PFSK-1 (cell line): ENCODE results near the gene CACNA1I.

ENCODE experiments used
- FOXP2 ChIP-seq: optimal IDR thresholded peaks from 2 replicates; pipeline ENCODE3; 2011; ENCODE audit warnings: borderline replicate concordance, control low read depth, inconsistent platforms; ENCODE audit not compliant: insufficient read depth; ENCODE audit errors: extremely low read length, extremely low read depth
- POLR2AphosphoS5 ChIP-seq: IDR thresholded peaks from 2 replicates; pipeline ENCODE4 v1.6.1; 2012; ENCODE audit warnings: low read depth, mild to moderate bottlenecking, control low read depth, low read length, moderate library complexity
- SIN3A ChIP-seq: IDR thresholded peaks from 2 replicates; pipeline ENCODE4 v1.6.1; 2012; ENCODE audit warnings: mild to moderate bottlenecking, low read length, moderate library complexity, borderline replicate concordance; ENCODE audit not compliant: insufficient read depth
- TAF1 ChIP-seq: IDR thresholded peaks from 2 replicates; pipeline ENCODE4 v1.6.1; 2012; ENCODE audit warnings: low read length, control low read depth, borderline replicate concordance; ENCODE audit not compliant: insufficient read depth
- TF ChIP-seq, protein P1 (sequence below), 2 experiments: IDR thresholded peaks; 2 replicates each; pipeline versions ENCODE4 v1.6.1 to v1.8.0; 2011 to 2012; ENCODE audit warnings: low read depth in 2 of 2, low read length in 2 of 2, control low read depth in 1 of 2, inconsistent platforms in 1 of 2, mild to moderate bottlenecking in 1 of 2, moderate library complexity in 1 of 2; ENCODE audit not compliant: insufficient read depth in 1 of 2

Gene CACNA1I

DNA sequence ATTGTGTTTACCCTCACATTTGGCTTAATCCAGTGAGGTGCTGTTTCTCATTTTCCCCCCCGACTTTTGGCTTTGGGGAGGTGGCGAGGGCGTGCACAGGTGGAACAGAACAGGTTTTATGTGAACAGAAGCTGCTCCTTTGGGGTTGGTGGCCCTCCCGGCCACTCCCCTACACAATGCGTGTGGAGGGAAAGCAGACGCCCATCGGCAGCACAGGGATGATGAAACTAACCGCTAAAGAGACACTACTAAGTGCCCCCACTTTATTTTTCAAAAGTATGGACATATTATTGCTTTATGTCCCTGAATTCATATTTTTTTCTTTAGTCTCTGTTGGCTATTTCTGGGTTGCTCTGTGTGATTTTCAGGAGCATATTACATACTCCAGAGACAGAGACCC is 162.1 kb downstream of the CACNA1I start:
- TF ChIP-seq SIN3A: no peak

DNA sequence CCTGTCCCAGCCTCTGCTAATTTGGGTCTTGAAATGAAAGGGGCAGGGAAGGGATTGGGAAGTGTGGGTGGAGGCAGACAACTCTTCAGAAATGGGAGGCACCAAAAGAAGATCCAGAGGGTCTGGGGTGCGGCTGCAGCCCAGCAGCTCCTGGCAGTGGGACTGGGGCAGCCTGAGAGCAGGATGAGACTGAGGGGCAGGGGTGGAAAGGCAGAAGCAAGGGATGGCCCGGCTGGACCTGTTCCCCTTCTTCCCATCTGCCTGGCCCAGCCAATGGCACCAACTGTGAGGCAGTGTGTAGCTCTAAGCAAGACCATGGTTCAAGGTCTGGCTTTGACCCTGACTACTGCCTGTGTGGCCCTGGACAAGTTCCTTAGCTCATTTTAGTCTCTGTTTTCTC is 162.6 kb downstream of the CACNA1I start:
- TF ChIP-seq SIN3A (no peak), POLR2AphosphoS5 (no peak), TAF1 (no peak), FOXP2 (no peak)
- TF ChIP-seq, protein P1, sequence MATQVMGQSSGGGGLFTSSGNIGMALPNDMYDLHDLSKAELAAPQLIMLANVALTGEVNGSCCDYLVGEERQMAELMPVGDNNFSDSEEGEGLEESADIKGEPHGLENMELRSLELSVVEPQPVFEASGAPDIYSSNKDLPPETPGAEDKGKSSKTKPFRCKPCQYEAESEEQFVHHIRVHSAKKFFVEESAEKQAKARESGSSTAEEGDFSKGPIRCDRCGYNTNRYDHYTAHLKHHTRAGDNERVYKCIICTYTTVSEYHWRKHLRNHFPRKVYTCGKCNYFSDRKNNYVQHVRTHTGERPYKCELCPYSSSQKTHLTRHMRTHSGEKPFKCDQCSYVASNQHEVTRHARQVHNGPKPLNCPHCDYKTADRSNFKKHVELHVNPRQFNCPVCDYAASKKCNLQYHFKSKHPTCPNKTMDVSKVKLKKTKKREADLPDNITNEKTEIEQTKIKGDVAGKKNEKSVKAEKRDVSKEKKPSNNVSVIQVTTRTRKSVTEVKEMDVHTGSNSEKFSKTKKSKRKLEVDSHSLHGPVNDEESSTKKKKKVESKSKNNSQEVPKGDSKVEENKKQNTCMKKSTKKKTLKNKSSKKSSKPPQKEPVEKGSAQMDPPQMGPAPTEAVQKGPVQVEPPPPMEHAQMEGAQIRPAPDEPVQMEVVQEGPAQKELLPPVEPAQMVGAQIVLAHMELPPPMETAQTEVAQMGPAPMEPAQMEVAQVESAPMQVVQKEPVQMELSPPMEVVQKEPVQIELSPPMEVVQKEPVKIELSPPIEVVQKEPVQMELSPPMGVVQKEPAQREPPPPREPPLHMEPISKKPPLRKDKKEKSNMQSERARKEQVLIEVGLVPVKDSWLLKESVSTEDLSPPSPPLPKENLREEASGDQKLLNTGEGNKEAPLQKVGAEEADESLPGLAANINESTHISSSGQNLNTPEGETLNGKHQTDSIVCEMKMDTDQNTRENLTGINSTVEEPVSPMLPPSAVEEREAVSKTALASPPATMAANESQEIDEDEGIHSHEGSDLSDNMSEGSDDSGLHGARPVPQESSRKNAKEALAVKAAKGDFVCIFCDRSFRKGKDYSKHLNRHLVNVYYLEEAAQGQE (IDR thresholded peaks at IDR 0.05; ENCODE audit: insufficient read depth in 1 of 2, low read depth in 2 of 2, low read length in 2 of 2): no peak

DNA sequence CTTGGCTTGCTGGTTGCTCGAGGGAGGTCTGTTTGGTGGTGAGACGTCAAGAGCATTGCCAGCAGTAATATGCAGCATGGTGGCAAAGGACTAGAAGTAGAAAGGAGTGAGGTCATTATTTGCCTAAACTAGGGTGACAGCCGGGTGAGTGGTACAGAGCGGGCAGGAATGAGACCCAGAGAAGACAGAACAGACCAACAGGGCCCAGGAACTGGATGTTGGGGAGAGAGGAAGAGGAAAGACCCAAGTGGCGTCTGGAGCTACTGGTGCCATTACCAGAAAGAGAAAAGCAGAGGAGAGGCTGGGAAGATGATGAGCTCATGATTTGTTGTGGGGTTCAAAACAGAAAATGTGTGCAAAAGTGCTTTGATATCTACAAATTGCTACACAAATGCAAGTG is 164.3 kb downstream of the CACNA1I start:
- TF ChIP-seq SIN3A (no peak), TAF1 (no peak), FOXP2 (no peak), POLR2AphosphoS5 (no peak)
- TF ChIP-seq, protein P1 (IDR thresholded peaks at IDR 0.05; ENCODE audit: insufficient read depth in 1 of 2, low read depth in 2 of 2, low read length in 2 of 2): no peak

DNA sequence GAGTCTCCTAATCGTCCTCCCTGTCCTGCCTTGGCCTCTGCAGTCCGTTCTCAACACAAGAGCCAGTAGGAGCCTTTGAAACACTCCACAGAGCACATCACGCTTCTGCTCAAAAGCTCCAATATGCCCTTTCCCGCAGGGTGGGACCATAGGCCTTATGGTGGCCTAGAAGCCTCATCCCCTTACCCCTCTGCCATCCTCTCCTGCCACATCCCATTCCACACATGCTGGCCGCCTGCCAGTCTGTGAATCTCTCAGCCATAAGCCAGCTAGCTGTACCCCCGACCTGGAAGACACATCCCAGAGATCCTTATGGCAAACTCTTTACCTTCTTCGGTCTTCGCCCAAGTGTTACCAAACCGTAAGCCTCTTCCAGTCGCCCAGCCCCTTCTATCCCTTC is 165.2 kb downstream of the CACNA1I start:
- TF ChIP-seq TAF1: no peak
- TF ChIP-seq, protein P1 (IDR thresholded peaks at IDR 0.05; ENCODE audit: insufficient read depth in 1 of 2, low read depth in 2 of 2, low read length in 2 of 2): no peak
- no peak for TF ChIP-seq SIN3A
- TF ChIP-seq POLR2AphosphoS5: no peak
- no peak for TF ChIP-seq FOXP2

DNA sequence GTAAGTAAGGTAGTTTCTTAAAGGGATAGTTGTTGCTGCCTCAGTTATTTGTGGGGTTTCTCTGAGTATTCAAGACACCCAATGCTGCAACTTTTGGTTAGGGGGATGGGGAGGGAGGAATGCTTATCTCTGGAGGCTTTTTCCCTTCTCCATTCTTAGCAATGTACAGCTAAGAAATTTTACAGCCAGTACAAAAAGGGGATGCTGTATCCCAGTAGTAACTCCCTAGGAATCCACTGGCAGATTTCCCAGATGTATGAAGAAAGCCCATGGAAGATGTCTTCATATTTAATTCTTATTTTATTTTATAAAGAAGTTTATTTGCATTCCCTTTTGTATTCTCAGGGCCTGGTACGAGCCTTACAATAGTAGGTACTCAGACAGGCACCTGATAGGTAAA is 168.2 kb downstream of the CACNA1I start:
- TF ChIP-seq SIN3A (no peak), POLR2AphosphoS5 (no peak), TAF1 (no peak), FOXP2 (no peak)
- TF ChIP-seq, protein P1 (IDR thresholded peaks at IDR 0.05; ENCODE audit: insufficient read depth in 1 of 2, low read depth in 2 of 2, low read length in 2 of 2): no peak
